ENCODE results near the gene CNTNAP2. TPM values are rescaled to one million over a fixed set of nuclear protein-coding genes. Genes with fewer than 3 reads are reported as not detected.
"Not testable (repeated sequence)": the region's sequence is repeated elsewhere in the genome, so short reads cannot be mapped to it uniquely, and the experiment has no call there.

Gene CNTNAP2
- total RNA-seq, 1 donor from 2014 or later = 5.4 TPM

DNA sequence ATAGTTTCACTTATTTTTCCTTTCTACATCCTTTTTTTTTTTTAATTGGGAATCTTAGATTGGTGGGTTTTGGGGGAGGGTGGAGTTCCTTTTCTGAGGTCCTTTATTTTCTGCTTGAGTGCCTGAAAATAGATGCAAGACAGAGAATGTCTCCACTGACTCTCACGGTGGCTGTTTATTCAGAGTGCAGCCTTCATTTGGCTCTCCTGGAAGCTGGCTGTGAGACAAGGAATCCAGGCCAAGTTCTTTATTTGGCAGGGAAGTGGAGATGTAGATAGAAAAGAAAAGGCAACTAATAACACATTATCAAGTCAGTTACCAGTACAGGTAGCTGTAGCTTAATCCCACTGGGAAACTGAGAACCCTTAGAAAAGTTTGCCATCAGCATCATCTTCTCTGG, 118.6 kb downstream of the CNTNAP2 start:
- H3K9me3 Mint-ChIP-seq (ENCODE audit: unreplicated experiment) = peaks cover 11% of the 10 kb centered on the region

DNA sequence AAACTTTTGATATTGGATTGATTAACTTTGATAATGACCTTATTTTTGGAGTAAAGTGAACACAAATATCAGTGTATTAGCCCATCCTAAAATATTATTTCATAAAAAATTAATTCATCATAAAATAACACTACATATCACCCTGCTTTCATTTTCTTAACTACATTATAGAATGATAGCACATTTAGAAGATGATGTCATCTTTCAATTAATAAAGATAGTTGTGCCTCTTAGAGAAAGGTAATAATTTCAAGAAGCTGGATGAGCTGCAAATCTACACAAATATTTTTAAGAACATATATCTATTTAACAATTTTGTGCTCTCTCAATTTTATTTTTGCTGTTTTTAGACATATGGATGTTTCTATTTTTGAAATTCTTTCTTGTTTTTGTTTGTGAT, 126.1 kb downstream of the CNTNAP2 start:
- no peaks in the 10 kb centered on the region for H3K4me1 Mint-ChIP-seq (ENCODE audit: unreplicated experiment)
- H3K9me3 Mint-ChIP-seq (ENCODE audit: unreplicated experiment) = peaks cover 4% of the 10 kb centered on the region
- no peak overlapping the region for H3K27ac Mint-ChIP-seq (ENCODE audit: unreplicated experiment)
- no peak overlapping the region for H3K4me3 Mint-ChIP-seq (ENCODE audit: unreplicated experiment)
- DNase-seq (ENCODE audit: low spot score) = no peak
- H3K36me3 Mint-ChIP-seq (ENCODE audit: low read depth, unreplicated experiment) = peaks cover 5% of the 10 kb centered on the region
- peaks cover 3% of the 10 kb centered on the region for H3K27me3 Mint-ChIP-seq (ENCODE audit: unreplicated experiment)
- TF ChIP-seq, protein P1, sequence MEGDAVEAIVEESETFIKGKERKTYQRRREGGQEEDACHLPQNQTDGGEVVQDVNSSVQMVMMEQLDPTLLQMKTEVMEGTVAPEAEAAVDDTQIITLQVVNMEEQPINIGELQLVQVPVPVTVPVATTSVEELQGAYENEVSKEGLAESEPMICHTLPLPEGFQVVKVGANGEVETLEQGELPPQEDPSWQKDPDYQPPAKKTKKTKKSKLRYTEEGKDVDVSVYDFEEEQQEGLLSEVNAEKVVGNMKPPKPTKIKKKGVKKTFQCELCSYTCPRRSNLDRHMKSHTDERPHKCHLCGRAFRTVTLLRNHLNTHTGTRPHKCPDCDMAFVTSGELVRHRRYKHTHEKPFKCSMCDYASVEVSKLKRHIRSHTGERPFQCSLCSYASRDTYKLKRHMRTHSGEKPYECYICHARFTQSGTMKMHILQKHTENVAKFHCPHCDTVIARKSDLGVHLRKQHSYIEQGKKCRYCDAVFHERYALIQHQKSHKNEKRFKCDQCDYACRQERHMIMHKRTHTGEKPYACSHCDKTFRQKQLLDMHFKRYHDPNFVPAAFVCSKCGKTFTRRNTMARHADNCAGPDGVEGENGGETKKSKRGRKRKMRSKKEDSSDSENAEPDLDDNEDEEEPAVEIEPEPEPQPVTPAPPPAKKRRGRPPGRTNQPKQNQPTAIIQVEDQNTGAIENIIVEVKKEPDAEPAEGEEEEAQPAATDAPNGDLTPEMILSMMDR (IDR thresholded peaks at IDR 0.05; ENCODE audit: unreplicated experiment) = no peak

More for the DNA sequence above, 118.6 kb downstream of the CNTNAP2 start:
- TF ChIP-seq, protein P1 (IDR thresholded peaks at IDR 0.05; ENCODE audit: unreplicated experiment) = no peak
- Mint-ChIP-seq H3K27ac (ENCODE audit: unreplicated experiment) (no peak overlapping the region), H3K4me1 (ENCODE audit: unreplicated experiment) (no peaks in the 10 kb centered on the region), H3K36me3 (ENCODE audit: low read depth, unreplicated experiment) (no peaks in the 10 kb centered on the region), H3K27me3 (ENCODE audit: unreplicated experiment) (no peaks in the 10 kb centered on the region), H3K4me3 (ENCODE audit: unreplicated experiment) (no peak overlapping the region)
- DNase-seq (ENCODE audit: low spot score) = no peak

DNA sequence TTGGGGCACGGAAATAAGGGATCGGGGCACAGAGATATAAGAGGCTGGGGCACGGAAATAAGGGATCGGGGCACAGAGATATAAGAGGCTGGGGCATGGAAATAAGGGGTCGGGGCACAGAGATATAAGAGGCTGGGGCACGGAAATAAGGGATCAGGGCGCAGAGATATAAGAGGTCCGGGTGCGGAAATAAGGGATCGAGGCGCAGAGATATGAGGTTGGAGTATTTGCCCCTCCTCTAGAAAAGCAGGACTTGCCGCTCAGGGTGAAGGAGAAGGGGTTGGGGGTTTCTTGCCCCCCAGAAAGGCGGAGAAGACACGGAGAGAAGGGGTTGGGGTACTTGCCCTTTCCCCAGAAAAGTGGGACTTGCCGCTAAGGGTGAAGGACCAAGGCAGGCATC, 131.4 kb downstream of the CNTNAP2 start:
- not testable (repeated sequence) for H3K4me1 Mint-ChIP-seq (ENCODE audit: unreplicated experiment); DNase-seq (ENCODE audit: low spot score); H3K9me3 Mint-ChIP-seq (ENCODE audit: unreplicated experiment); H3K36me3 Mint-ChIP-seq (ENCODE audit: low read depth, unreplicated experiment); H3K27me3 Mint-ChIP-seq (ENCODE audit: unreplicated experiment); H3K27ac Mint-ChIP-seq (ENCODE audit: unreplicated experiment)
- H3K4me3 Mint-ChIP-seq (ENCODE audit: unreplicated experiment) = peak overlapping the region; percentile 51

DNA sequence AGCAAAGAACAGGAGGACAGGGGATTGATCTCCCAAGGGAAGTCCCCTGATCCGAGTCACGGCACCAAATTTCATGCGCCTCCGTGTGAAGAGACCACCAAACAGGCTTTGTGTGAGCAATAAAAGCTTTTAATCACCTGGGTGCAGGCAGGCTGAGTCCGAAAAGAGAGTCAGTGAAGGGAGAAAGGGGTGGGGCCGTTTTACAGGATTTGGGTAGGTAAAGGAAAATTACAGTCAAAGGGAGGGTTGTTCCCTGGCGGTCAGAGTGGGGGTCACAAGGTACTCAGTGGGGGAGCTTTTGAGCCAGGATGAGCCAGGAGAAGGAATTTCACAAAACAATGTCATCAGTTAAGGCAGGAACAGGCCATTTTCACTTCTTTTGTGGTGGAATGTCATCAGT, 132.1 kb downstream of the CNTNAP2 start:
- DNase-seq (ENCODE audit: low spot score); H3K36me3 Mint-ChIP-seq (ENCODE audit: low read depth, unreplicated experiment); H3K27ac Mint-ChIP-seq (ENCODE audit: unreplicated experiment); H3K27me3 Mint-ChIP-seq (ENCODE audit: unreplicated experiment); H3K4me1 Mint-ChIP-seq (ENCODE audit: unreplicated experiment): not testable (repeated sequence)
- Mint-ChIP-seq H3K9me3 (ENCODE audit: unreplicated experiment) (peaks cover 15% of the 10 kb centered on the region), H3K4me3 (ENCODE audit: unreplicated experiment) (peak overlapping the region; percentile 51)

DNA sequence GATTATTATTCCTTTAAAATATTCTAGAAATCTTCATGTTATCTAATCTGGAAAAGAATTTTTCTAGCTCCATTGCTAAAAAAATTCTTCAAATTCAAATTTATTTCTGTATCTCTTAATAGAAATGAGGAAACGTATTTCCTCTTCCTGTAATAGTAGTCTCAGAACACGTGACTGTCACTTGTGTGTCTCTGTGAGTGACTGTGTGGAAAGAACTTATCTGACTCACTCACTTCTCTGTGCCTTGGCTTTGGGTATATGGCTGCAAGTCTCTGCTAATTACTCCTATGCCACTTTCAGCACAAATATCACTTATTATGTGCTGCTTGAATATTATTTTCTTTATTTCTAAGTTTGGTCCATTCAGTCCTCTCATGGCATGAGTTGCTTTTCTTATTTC, 132.7 kb downstream of the CNTNAP2 start:
- Mint-ChIP-seq H3K27me3 (ENCODE audit: unreplicated experiment) (peaks cover 9% of the 10 kb centered on the region), H3K4me3 (ENCODE audit: unreplicated experiment) (no peak overlapping the region), H3K4me1 (ENCODE audit: unreplicated experiment) (no peaks in the 10 kb centered on the region), H3K27ac (ENCODE audit: unreplicated experiment) (no peak overlapping the region), H3K36me3 (ENCODE audit: low read depth, unreplicated experiment) (peaks cover 5% of the 10 kb centered on the region), H3K9me3 (ENCODE audit: unreplicated experiment) (peaks cover 15% of the 10 kb centered on the region)
- DNase-seq (ENCODE audit: low spot score) = no peak
- TF ChIP-seq, protein P1 (IDR thresholded peaks at IDR 0.05; ENCODE audit: unreplicated experiment) = no peak

DNA sequence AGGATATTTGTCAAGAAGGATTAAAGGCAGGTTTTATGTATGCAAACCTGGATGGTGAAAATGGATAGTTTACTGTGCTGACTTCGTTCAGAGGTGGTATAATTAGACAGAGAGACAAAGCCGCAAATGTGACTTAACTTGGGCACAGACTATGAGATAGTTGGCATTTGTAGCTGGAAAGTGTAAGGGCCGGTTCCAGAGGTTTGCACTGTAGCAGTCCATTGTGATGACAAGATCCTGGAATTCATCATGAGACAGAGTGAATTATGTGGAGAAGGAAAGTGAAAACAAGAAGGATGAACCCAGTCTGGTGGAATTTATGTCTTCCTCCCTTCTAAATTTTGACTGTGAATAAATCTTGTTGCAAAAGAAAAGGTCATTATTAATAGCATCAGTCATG, 139.0 kb downstream of the CNTNAP2 start:
- Mint-ChIP-seq H3K36me3 (ENCODE audit: low read depth, unreplicated experiment) (no peaks in the 10 kb centered on the region), H3K27me3 (ENCODE audit: unreplicated experiment) (no peaks in the 10 kb centered on the region)

More for the DNA sequence above, 139.0 kb downstream of the CNTNAP2 start:
- Mint-ChIP-seq H3K4me3 (ENCODE audit: unreplicated experiment) (no peak overlapping the region), H3K9me3 (ENCODE audit: unreplicated experiment) (peaks cover 17% of the 10 kb centered on the region), H3K27ac (ENCODE audit: unreplicated experiment) (no peak overlapping the region), H3K4me1 (ENCODE audit: unreplicated experiment) (no peaks in the 10 kb centered on the region)
- TF ChIP-seq, protein P1 (IDR thresholded peaks at IDR 0.05; ENCODE audit: unreplicated experiment) = no peak
- no peak for DNase-seq (ENCODE audit: low spot score)
